Measurements from ENCODE around the gene RB1.
A peak's percentile ranks its signal among the peaks of the same experiment; 100 is the strongest.

RB1 gene

GRCh38 chr13:48356750-48357149, 53.2 kb downstream of the RB1 start:
- DNase-seq = no peak

GRCh38 chr13:48369988-48370387, 66.4 kb downstream of the RB1 start:
- DNase-seq = no peak

GRCh38 chr13:48370815-48371214, 67.3 kb downstream of the RB1 start:
- DNase-seq = no peak

GRCh38 chr13:48377857-48378256, 74.3 kb downstream of the RB1 start:
- no peak for DNase-seq

- DNase-seq = no peak
Observed at GRCh38 chr13:48380581-48380980, 77.0 kb downstream of the RB1 start.

GRCh38 chr13:48383384-48383783, 79.8 kb downstream of the RB1 start:
- DNase-seq = no peak

- no peak for DNase-seq
Observed at GRCh38 chr13:48386816-48387215, 83.3 kb downstream of the RB1 start.

GRCh38 chr13:48391257-48391656, 87.7 kb downstream of the RB1 start:
- no peak for DNase-seq

GRCh38 chr13:48393030-48393697, 89.6 kb downstream of the RB1 start:
- DNase-seq = no peak

GRCh38 chr13:48393698-48394085, 90.1 kb downstream of the RB1 start:
- DNase-seq = no peak

GRCh38 chr13:48397744-48398143, 94.2 kb downstream of the RB1 start:
- no peak for DNase-seq

GRCh38 chr13:48398450-48399095, 95.0 kb downstream of the RB1 start:
- DNase-seq = no peak

GRCh38 chr13:48400090-48400694, 96.6 kb downstream of the RB1 start:
- no peak for DNase-seq

- no peak for DNase-seq
Observed at GRCh38 chr13:48400850-48401291, 97.3 kb downstream of the RB1 start.

GRCh38 chr13:48401480-48401879, 97.9 kb downstream of the RB1 start:
- DNase-seq = no peak

- DNase-seq = peak; percentile 20
Observed at GRCh38 chr13:48402325-48402932, 98.9 kb downstream of the RB1 start.

- DNase-seq = peak; percentile 51
Observed at GRCh38 chr13:48403151-48403631, 99.6 kb downstream of the RB1 start.

GRCh38 chr13:48403913-48404312, 100.4 kb downstream of the RB1 start:
- DNase-seq = no peak

- no peak for DNase-seq
Observed at GRCh38 chr13:48404952-48405351, 101.4 kb downstream of the RB1 start.

GRCh38 chr13:48405875-48406274, 102.3 kb downstream of the RB1 start:
- no peak for DNase-seq

GRCh38 chr13:48410199-48410598, 106.6 kb downstream of the RB1 start:
- no peak for DNase-seq

- no peak for DNase-seq
Observed at GRCh38 chr13:48411147-48411794, 107.7 kb downstream of the RB1 start.

GRCh38 chr13:48411841-48412531, 108.4 kb downstream of the RB1 start:
- DNase-seq = peak; percentile 37

Measured in stimulated activated CD4-positive, alpha-beta T cell treated with anti-CD3 and anti-CD28 coated beads, Interleukin-15, amount 100 ng/mL, for 24 hours (primary cell).